ENCODE measurements around the gene FBXW7.

FBXW7 gene

DNA sequence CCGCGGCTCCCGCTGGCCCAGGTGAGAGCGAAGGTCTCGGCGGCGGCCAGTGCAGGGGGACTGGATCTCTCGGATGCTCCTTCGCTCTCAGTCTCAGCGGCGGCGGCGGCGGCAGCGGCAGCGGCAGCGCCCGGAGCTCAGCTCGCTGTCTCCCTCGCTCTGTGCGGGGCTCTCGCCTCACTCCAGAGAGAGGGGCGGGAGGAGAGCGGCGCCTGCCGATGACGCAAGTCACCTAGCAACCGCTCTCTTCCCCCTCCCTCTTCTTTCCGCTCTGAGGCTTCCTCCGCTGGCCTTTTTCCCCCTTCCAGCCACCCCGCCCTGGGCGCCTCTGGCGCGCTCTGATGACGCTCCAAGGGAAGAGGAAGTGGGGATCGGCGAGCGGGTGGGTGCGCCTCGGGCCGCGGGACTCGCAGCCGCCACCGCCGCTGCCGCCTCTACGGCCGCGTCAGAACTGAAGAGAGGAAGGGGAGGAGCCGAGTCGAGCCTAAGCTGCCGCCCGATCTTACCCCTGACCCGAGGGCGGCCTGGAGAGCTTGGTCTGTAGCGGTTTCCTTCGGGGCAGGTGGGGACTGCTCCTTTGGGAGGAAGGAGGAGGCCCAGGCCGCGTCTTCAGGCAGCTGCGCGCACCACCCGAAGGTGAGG lies at the start of gene FBXW7 (continued):
- TF ChIP-seq PBX3 (CRISPR knock-in tag; IDR thresholded peaks at IDR 0.05): 0 out of 2 replicates have a peak, but pooled peaks have one; percentile 61
- no peak; the same call in 1 of the 2 replicates for TF ChIP-seq ZNF335 (tag by site-specific recombination; conservative IDR thresholded peaks at IDR 0.05)
- TF ChIP-seq PRDM4 (tag by site-specific recombination; IDR thresholded peaks at IDR 0.05): 0 out of 2 replicates have a peak, but pooled peaks have one; percentile 4
- TF ChIP-seq, protein P1, sequence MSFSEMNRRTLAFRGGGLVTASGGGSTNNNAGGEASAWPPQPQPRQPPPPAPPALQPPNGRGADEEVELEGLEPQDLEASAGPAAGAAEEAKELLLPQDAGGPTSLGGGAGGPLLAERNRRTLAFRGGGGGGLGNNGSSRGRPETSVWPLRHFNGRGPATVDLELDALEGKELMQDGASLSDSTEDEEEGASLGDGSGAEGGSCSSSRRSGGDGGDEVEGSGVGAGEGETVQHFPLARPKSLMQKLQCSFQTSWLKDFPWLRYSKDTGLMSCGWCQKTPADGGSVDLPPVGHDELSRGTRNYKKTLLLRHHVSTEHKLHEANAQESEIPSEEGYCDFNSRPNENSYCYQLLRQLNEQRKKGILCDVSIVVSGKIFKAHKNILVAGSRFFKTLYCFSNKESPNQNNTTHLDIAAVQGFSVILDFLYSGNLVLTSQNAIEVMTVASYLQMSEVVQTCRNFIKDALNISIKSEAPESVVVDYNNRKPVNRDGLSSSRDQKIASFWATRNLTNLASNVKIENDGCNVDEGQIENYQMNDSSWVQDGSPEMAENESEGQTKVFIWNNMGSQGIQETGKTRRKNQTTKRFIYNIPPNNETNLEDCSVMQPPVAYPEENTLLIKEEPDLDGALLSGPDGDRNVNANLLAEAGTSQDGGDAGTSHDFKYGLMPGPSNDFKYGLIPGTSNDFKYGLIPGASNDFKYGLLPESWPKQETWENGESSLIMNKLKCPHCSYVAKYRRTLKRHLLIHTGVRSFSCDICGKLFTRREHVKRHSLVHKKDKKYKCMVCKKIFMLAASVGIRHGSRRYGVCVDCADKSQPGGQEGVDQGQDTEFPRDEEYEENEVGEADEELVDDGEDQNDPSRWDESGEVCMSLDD (tag by site-specific recombination; IDR thresholded peaks at IDR 0.05): peak; percentile 58; the same call in 1 of the 2 replicates

DNA sequence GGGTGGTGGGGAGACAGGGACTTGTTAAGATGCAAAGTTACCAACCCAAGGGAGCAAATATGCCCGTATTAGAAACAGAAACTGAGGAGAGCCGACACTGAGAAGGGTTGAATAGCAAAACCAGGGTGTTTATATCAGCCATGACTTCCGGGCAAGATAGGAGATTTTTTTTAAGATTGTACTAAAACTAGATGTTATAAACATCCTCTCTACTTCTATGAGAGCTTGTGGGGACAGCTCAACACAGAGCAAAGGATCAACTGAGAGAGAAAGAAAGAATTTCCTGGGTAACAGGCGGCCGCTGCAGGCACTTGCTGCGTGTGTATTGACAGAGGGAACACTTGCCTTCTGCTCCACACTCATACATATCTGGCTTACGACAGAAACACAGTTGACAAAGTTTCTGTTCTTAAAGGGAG lies 49.1 kb upstream of the FBXW7 start:
- Histone ChIP-seq H3K4me1 (ENCODE audit: control insufficient read depth, insufficient read depth, low read length) (peaks cover 2% of the 10 kb centered on the region; the same call in 1 of the 2 replicates), H3K27ac (ENCODE audit: extremely low read depth, low read depth, low read length) (no peak overlapping the region), H3K9me3 (ENCODE audit: control insufficient read depth, insufficient read depth, low read depth, low read length) (no peaks in the 10 kb centered on the region), H3K4me3 (ENCODE audit: low read depth, low read length) (no peak overlapping the region), H3K36me3 (ENCODE audit: control insufficient read depth in 2 of 2, insufficient read depth in 1 of 2, low read length in 2 of 2) (no peaks in the 10 kb centered on the region)
- ChIA-PET CTCF (no interaction called here), POLR2A (no interaction called here)
- TF ChIP-seq, protein P2, sequence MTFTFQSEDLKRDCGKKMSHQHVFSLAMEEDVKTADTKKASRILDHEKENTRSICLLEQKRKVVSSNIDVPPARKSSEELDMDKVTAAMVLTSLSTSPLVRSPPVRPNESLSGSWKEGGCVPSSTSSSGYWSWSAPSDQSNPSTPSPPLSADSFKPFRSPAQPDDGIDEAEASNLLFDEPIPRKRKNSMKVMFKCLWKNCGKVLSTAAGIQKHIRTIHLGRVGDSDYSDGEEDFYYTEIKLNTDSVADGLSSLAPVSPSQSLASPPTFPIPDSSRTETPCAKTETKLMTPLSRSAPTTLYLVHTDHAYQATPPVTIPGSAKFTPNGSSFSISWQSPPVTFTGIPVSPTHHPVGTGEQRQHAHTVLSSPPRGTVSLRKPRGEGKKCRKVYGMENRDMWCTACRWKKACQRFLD (tag by site-specific recombination; IDR thresholded peaks at IDR 0.05): no peak
- TF ChIP-seq, protein P3, sequence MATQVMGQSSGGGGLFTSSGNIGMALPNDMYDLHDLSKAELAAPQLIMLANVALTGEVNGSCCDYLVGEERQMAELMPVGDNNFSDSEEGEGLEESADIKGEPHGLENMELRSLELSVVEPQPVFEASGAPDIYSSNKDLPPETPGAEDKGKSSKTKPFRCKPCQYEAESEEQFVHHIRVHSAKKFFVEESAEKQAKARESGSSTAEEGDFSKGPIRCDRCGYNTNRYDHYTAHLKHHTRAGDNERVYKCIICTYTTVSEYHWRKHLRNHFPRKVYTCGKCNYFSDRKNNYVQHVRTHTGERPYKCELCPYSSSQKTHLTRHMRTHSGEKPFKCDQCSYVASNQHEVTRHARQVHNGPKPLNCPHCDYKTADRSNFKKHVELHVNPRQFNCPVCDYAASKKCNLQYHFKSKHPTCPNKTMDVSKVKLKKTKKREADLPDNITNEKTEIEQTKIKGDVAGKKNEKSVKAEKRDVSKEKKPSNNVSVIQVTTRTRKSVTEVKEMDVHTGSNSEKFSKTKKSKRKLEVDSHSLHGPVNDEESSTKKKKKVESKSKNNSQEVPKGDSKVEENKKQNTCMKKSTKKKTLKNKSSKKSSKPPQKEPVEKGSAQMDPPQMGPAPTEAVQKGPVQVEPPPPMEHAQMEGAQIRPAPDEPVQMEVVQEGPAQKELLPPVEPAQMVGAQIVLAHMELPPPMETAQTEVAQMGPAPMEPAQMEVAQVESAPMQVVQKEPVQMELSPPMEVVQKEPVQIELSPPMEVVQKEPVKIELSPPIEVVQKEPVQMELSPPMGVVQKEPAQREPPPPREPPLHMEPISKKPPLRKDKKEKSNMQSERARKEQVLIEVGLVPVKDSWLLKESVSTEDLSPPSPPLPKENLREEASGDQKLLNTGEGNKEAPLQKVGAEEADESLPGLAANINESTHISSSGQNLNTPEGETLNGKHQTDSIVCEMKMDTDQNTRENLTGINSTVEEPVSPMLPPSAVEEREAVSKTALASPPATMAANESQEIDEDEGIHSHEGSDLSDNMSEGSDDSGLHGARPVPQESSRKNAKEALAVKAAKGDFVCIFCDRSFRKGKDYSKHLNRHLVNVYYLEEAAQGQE (tag by site-specific recombination; IDR thresholded peaks at IDR 0.05): no peak
- TF ChIP-seq ZNF513 (tag by site-specific recombination; IDR thresholded peaks at IDR 0.05): no peak
- TF ChIP-seq ZNF354C (tag by site-specific recombination; IDR thresholded peaks at IDR 0.05; ENCODE audit: borderline replicate concordance, low read depth): no peak
- TF ChIP-seq KLF10 (tag by site-specific recombination; IDR thresholded peaks at IDR 0.05): no peak
- TF ChIP-seq ZNF837 (tag by site-specific recombination; IDR thresholded peaks at IDR 0.05): no peak
- TF ChIP-seq ZNF148 (tag by site-specific recombination; IDR thresholded peaks at IDR 0.05; ENCODE audit: borderline replicate concordance): no peak
- TF ChIP-seq SCRT1 (tag by site-specific recombination; IDR thresholded peaks at IDR 0.05; ENCODE audit: borderline replicate concordance): no peak
- TF ChIP-seq, protein P4, sequence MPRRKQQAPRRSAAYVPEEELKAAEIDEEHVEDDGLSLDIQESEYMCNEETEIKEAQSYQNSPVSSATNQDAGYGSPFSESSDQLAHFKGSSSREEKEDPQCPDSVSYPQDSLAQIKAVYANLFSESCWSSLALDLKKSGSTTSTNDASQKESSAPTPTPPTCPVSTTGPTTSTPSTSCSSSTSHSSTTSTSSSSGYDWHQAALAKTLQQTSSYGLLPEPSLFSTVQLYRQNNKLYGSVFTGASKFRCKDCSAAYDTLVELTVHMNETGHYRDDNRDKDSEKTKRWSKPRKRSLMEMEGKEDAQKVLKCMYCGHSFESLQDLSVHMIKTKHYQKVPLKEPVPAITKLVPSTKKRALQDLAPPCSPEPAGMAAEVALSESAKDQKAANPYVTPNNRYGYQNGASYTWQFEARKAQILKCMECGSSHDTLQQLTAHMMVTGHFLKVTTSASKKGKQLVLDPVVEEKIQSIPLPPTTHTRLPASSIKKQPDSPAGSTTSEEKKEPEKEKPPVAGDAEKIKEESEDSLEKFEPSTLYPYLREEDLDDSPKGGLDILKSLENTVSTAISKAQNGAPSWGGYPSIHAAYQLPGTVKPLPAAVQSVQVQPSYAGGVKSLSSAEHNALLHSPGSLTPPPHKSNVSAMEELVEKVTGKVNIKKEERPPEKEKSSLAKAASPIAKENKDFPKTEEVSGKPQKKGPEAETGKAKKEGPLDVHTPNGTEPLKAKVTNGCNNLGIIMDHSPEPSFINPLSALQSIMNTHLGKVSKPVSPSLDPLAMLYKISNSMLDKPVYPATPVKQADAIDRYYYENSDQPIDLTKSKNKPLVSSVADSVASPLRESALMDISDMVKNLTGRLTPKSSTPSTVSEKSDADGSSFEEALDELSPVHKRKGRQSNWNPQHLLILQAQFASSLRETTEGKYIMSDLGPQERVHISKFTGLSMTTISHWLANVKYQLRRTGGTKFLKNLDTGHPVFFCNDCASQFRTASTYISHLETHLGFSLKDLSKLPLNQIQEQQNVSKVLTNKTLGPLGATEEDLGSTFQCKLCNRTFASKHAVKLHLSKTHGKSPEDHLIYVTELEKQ (tag by site-specific recombination; IDR thresholded peaks at IDR 0.05; ENCODE audit: borderline replicate concordance): no peak
- TF ChIP-seq ZBTB17 (tag by site-specific recombination; IDR thresholded peaks at IDR 0.05): no peak
